Measurements from ENCODE around the gene KLHL25.
A peak's percentile ranks its signal among the peaks of the same experiment; 100 is the strongest.

Gene KLHL25

GRCh38 chr15:85737061-85737460 is 57.7 kb downstream of the KLHL25 start:
- DNase-seq (ENCODE audit: low spot score) (no peak), ATAC-seq (ENCODE audit: low read depth) (no peak)
- Histone ChIP-seq H3K36me3 (ENCODE audit: low read depth) (peaks cover 79% of the 10 kb centered on the region), H3K4me1 (ENCODE audit: insufficient read depth, poor library complexity, severe bottlenecking) (no peaks in the 10 kb centered on the region), H3K27ac (ENCODE audit: poor library complexity, severe bottlenecking) (no peak overlapping the region), H3K27me3 (ENCODE audit: insufficient read depth, poor library complexity, severe bottlenecking) (no peaks in the 10 kb centered on the region), H3K9me3 (ENCODE audit: severe bottlenecking) (peaks cover 6% of the 10 kb centered on the region), H3K4me3 (ENCODE audit: severe bottlenecking) (no peak overlapping the region)
- TF ChIP-seq CTCF (IDR thresholded peaks at IDR 0.05; ENCODE audit: poor library complexity, severe bottlenecking): no peak

- no peak for DNase-seq (ENCODE audit: low spot score)
- Histone ChIP-seq H3K9me3 (ENCODE audit: severe bottlenecking) (peaks cover 6% of the 10 kb centered on the region), H3K36me3 (ENCODE audit: low read depth) (peaks cover 76% of the 10 kb centered on the region), H3K27ac (ENCODE audit: poor library complexity, severe bottlenecking) (no peak overlapping the region), H3K4me3 (ENCODE audit: severe bottlenecking) (no peak overlapping the region), H3K4me1 (ENCODE audit: insufficient read depth, poor library complexity, severe bottlenecking) (no peaks in the 10 kb centered on the region), H3K27me3 (ENCODE audit: insufficient read depth, poor library complexity, severe bottlenecking) (no peaks in the 10 kb centered on the region)
- TF ChIP-seq CTCF (IDR thresholded peaks at IDR 0.05; ENCODE audit: poor library complexity, severe bottlenecking): no peak
- ATAC-seq (ENCODE audit: low read depth): no peak
Observed at GRCh38 chr15:85733416-85733815, 61.3 kb downstream of the KLHL25 start.

GRCh38 chr15:85730001-85730820 is 64.5 kb downstream of the KLHL25 start:
- no peak overlapping the region for H3K27ac ChIP-seq (ENCODE audit: poor library complexity, severe bottlenecking)
- ATAC-seq (ENCODE audit: low read depth): peak; percentile 83
- no peaks in the 10 kb centered on the region for H3K27me3 ChIP-seq (ENCODE audit: insufficient read depth, poor library complexity, severe bottlenecking)
- H3K4me3 ChIP-seq (ENCODE audit: severe bottlenecking): no peak overlapping the region
- TF ChIP-seq CTCF (IDR thresholded peaks at IDR 0.05; ENCODE audit: poor library complexity, severe bottlenecking): peak; percentile 95
- H3K36me3 ChIP-seq (ENCODE audit: low read depth): peaks cover 80% of the 10 kb centered on the region
- H3K9me3 ChIP-seq (ENCODE audit: severe bottlenecking): peaks cover 6% of the 10 kb centered on the region
- H3K4me1 ChIP-seq (ENCODE audit: insufficient read depth, poor library complexity, severe bottlenecking): no peaks in the 10 kb centered on the region
- DNase-seq (ENCODE audit: low spot score): no peak

DNA sequence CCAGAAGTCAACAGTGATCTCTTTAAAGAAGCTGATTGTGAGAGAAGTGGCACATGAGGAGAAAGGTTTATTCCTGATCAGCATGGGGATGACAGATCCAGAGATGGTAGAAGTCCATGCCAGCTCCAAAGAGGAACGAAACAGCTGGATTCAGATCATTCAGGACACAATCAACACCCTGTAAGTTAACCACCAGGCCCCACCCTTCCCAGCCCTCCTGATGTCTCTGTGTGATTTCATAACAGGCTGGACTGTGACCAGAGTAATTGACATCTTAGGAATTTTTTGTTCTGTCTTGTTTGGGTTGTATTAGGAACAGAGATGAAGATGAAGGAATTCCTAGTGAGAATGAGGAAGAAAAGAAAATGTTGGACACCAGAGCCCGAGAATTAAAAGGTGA is 67.7 kb downstream of the KLHL25 start:
- peaks cover 72% of the 10 kb centered on the region for H3K36me3 ChIP-seq (ENCODE audit: low read depth)

More for the DNA sequence above, 67.7 kb downstream of the KLHL25 start:
- Histone ChIP-seq H3K27ac (ENCODE audit: poor library complexity, severe bottlenecking) (no peak overlapping the region), H3K27me3 (ENCODE audit: insufficient read depth, poor library complexity, severe bottlenecking) (no peaks in the 10 kb centered on the region), H3K4me1 (ENCODE audit: insufficient read depth, poor library complexity, severe bottlenecking) (no peaks in the 10 kb centered on the region), H3K4me3 (ENCODE audit: severe bottlenecking) (no peak overlapping the region), H3K9me3 (ENCODE audit: severe bottlenecking) (no peaks in the 10 kb centered on the region)
- no peak for DNase-seq (ENCODE audit: low spot score)
- no peak for TF ChIP-seq CTCF (IDR thresholded peaks at IDR 0.05; ENCODE audit: poor library complexity, severe bottlenecking)
- no peak for ATAC-seq (ENCODE audit: low read depth)
